Vagina (tissue), 2 donors: ENCODE results near the gene ABCC1.
"Not testable (repeated sequence)": the region's sequence is repeated elsewhere in the genome, so short reads cannot be mapped to it uniquely, and the experiment has no call there.

Experiments
- CTCF ChIP-seq, 3 experiments: fragments of 450-650 bp in 2 of 3; fragments of 200-600 bp in 1 of 3; sonication (generic) in 1 of 3; IDR thresholded peaks; one replicate each; pipeline ENCODE4 v1.5.1; 2017 to 2019; ENCODE audit warnings: antibody characterized with exemption in 3 of 3, mild to moderate bottlenecking in 2 of 3, moderate library complexity in 2 of 3
- POLR2A ChIP-seq, 2 donors: fragments of 450-650 bp; IDR thresholded peaks; one replicate each; pipeline ENCODE4 v1.6.1; 2017; ENCODE audit warnings: antibody characterized with exemption in 2 of 2, mild to moderate bottlenecking in 2 of 2, moderate library complexity in 2 of 2
- POLR2AphosphoS5 ChIP-seq, 2 donors: sonication (generic); formaldehyde crosslinking; IDR thresholded peaks; one replicate each; pipeline ENCODE4 v1.9.0; 2017; ENCODE audit warnings: antibody characterized with exemption in 2 of 2, mild to moderate bottlenecking in 2 of 2, low read depth in 1 of 2; ENCODE audit not compliant: insufficient read depth in 1 of 2

- not testable (repeated sequence) for TF ChIP-seq CTCF (IDR thresholded peaks at IDR 0.05); POLR2A (IDR thresholded peaks at IDR 0.05); POLR2AphosphoS5 (IDR thresholded peaks at IDR 0.05; ENCODE audit: insufficient read depth in 1 of 2, low read depth in 1 of 2)
Measured at GRCh38 chr16:16104132-16104803, 154.9 kb downstream of the ABCC1 start.
